HEK293T (cell line): ENCODE measurements around the gene ZBTB48.

Source experiments
- ARNT ChIP-seq: fragments of 450-650 bp; IDR thresholded peaks from 2 replicates; pipeline ENCODE4 v1.6.1; 2017; ENCODE audit warnings: mild to moderate bottlenecking
- BHLHE40 ChIP-seq: fragments of 450-650 bp; IDR thresholded peaks from 2 replicates; pipeline ENCODE4 v1.6.1; 2016; ENCODE audit warnings: mild to moderate bottlenecking, moderate library complexity, borderline replicate concordance
- ELF4 ChIP-seq: fragments of 450-650 bp; IDR thresholded peaks from 2 replicates; pipeline ENCODE4 v1.6.1; 2017; ENCODE audit warnings: antibody characterized with exemption
- FOXM1 ChIP-seq: fragments of 450-650 bp; IDR thresholded peaks from 2 replicates; pipeline ENCODE4 v1.6.1; 2017; ENCODE audit warnings: mild to moderate bottlenecking, borderline replicate concordance
- HDGF ChIP-seq: fragments of 450-650 bp; IDR thresholded peaks from 2 replicates; pipeline ENCODE4 v1.6.1; 2017; ENCODE audit warnings: antibody characterized with exemption, borderline replicate concordance
- LEF1 ChIP-seq: fragments of 450-650 bp; IDR thresholded peaks from 2 replicates; pipeline ENCODE4 v1.6.1; 2017; ENCODE audit warnings: mild to moderate bottlenecking, borderline replicate concordance
- SP1 ChIP-seq: fragments of 450-650 bp; IDR thresholded peaks from 2 replicates; pipeline ENCODE4 v1.6.1; 2017
- SUZ12 ChIP-seq: fragments of 450-650 bp; IDR thresholded peaks from 2 replicates; pipeline ENCODE4 v1.6.1; 2016; ENCODE audit warnings: mild to moderate bottlenecking
- TARDBP ChIP-seq: fragments of 450-650 bp; IDR thresholded peaks from 2 replicates; pipeline ENCODE4 v1.6.1; 2016
- ZNF384 ChIP-seq: fragments of 450-650 bp; IDR thresholded peaks from 2 replicates; pipeline ENCODE4 v1.6.1; 2016

DNA sequence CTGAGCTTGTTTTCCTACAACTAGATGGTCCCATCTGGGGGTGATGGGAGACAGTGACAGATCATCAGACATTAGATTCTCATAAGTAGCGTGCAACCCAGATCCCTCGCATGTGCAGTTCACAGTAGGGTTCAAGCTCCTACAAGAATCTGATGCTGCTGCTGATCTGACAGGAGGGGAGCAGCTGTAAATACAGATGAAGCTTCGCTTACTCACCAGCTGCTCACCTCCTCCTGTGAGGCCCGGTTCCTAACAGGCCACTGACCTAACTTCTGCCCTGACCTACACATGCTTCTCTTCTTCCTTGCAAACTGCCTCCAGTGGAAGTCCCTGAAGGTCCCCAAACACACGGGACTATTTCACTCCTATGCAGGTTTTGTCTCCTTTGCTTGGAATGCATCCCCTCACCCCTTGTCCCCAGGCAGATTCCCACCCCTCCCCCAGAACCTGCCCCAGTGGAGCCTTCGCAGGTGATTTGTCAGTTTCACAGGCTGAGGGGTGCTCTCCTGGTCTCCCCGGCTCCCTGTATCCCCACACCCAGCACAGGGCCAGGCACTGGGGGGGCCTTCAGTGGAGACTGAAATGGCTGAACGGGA is 5.7 kb upstream of the ZBTB48 start:
- no peak for TF ChIP-seq SP1
- no peak for TF ChIP-seq HDGF
- TF ChIP-seq BHLHE40, result no peak
- TF ChIP-seq ZNF384, result no peak
- TF ChIP-seq ELF4, result no peak
- no peak for TF ChIP-seq LEF1
- TF ChIP-seq FOXM1, result no peak
- TF ChIP-seq ARNT, result no peak
- no peak for TF ChIP-seq SUZ12
- no peak for TF ChIP-seq TARDBP
